ENCODE measurements around the gene MDC1.

- TF ChIP-seq CTCF (IDR thresholded peaks at IDR 0.05; ENCODE audit: insufficient read depth, low read depth, low read length) (no peak), EZH2 (IDR thresholded peaks at IDR 0.05; ENCODE audit: insufficient read depth, low read length) (no peak)
These were observed 62.0 kb downstream of the MDC1 start for GRCh38 chr6:30654798-30655742.

All from astrocyte (in vitro differentiated cells and primary cell).